H9 (cell line): ENCODE results near the gene MYCBPAP. TPM values are rescaled to one million over a fixed set of nuclear protein-coding genes. Genes with fewer than 3 reads are reported as not detected.

Experiments used
- DNase-seq: peaks from one replicate; pipeline ENCODE4 v3.0.0-alpha.2; 2017
- H2AFZ ChIP-seq: one replicate; pipeline ENCODE4 v1.6.1; 2013; ENCODE audit warnings: mild to moderate bottlenecking, low read length, control low read depth, moderate library complexity
- H2AK5ac ChIP-seq: 2 replicates; pipeline ENCODE4 v1.6.1; 2013; ENCODE audit warnings: low read length, control low read depth, mixed read lengths; ENCODE audit not compliant: insufficient read length
- H2BK120ac ChIP-seq: one replicate; pipeline ENCODE4 v1.6.1; 2013; ENCODE audit warnings: low read depth, mild to moderate bottlenecking, low read length, control low read depth, inconsistent platforms; ENCODE audit not compliant: poor library complexity, severe bottlenecking
- H2BK12ac ChIP-seq: 2 replicates; pipeline ENCODE4 v1.6.1; 2013; ENCODE audit warnings: low read length, control low read depth, mixed read lengths, low read depth; ENCODE audit not compliant: insufficient read length
- H2BK15ac ChIP-seq: 2 replicates; pipeline ENCODE4 v1.6.1; 2013; ENCODE audit warnings: low read depth, low read length, control low read depth
- H2BK20ac ChIP-seq: one replicate; pipeline ENCODE4 v1.6.1; 2013; ENCODE audit warnings: low read depth, mild to moderate bottlenecking, low read length, control low read depth, inconsistent platforms; ENCODE audit not compliant: poor library complexity, severe bottlenecking
- H2BK5ac ChIP-seq: 2 replicates; pipeline ENCODE4 v1.6.1; 2013; ENCODE audit warnings: low read length, control low read depth, mixed read lengths; ENCODE audit not compliant: insufficient read length
- H3K14ac ChIP-seq: 2 replicates; pipeline ENCODE4 v1.6.1; 2013; ENCODE audit warnings: low read length, control low read depth; ENCODE audit not compliant: insufficient read depth
- H3K18ac ChIP-seq: 2 replicates; pipeline ENCODE4 v1.6.1; 2013; ENCODE audit warnings: low read depth, mild to moderate bottlenecking, mixed read lengths, low read length, control low read depth; ENCODE audit not compliant: insufficient read length
- H3K23ac ChIP-seq: 2 replicates; pipeline ENCODE4 v1.6.1; 2013; ENCODE audit warnings: low read length, control low read depth, mixed read lengths, low read depth; ENCODE audit not compliant: insufficient read length
- H3K23me2 ChIP-seq: 2 replicates; pipeline ENCODE4 v1.6.1; 2013; ENCODE audit warnings: low read depth, mild to moderate bottlenecking, mixed read lengths, low read length, control low read depth; ENCODE audit not compliant: insufficient read length, poor library complexity, severe bottlenecking
- H3K27ac ChIP-seq: 2 replicates; pipeline ENCODE4 v1.5.1; 2013; ENCODE audit warnings: low read length, control low read depth, mixed read lengths, low read depth; ENCODE audit not compliant: insufficient read length
- H3K27me3 ChIP-seq: 2 replicates; pipeline ENCODE4 v1.6.1; 2013; ENCODE audit warnings: low read length, control low read depth, inconsistent platforms; ENCODE audit not compliant: insufficient read depth
- H3K4ac ChIP-seq: 2 replicates; pipeline ENCODE4 v1.6.1; 2013; ENCODE audit warnings: low read depth, mild to moderate bottlenecking, control low read depth, inconsistent platforms, low read length, moderate library complexity
- H3K4me1 ChIP-seq: 2 replicates; pipeline ENCODE4 v1.6.1; 2013; ENCODE audit warnings: low read length, control low read depth, inconsistent platforms; ENCODE audit not compliant: insufficient read depth
- H3K4me2 ChIP-seq: 2 replicates; pipeline ENCODE4 v1.6.1; 2013; ENCODE audit warnings: low read length, control low read depth, mixed read lengths; ENCODE audit not compliant: insufficient read length, insufficient read depth
- H3K56ac ChIP-seq: 2 replicates; pipeline ENCODE4 v1.6.1; 2013; ENCODE audit warnings: low read depth, mild to moderate bottlenecking, mixed read lengths, low read length, control low read depth; ENCODE audit not compliant: insufficient read length
- H3K79me1 ChIP-seq: 2 replicates; pipeline ENCODE4 v1.6.1; 2013; ENCODE audit warnings: low read depth, mild to moderate bottlenecking, moderate library complexity, low read length, control low read depth, inconsistent platforms; ENCODE audit not compliant: insufficient read depth, poor library complexity, severe bottlenecking
- H3K79me2 ChIP-seq: 2 replicates; pipeline ENCODE4 v1.6.1; 2013; ENCODE audit warnings: low read length, control low read depth, inconsistent platforms; ENCODE audit not compliant: insufficient read depth
- H3K9ac ChIP-seq: 2 replicates; pipeline ENCODE4 v1.6.1; 2013; ENCODE audit warnings: low read length, control low read depth, mixed read lengths; ENCODE audit not compliant: insufficient read length; ENCODE audit errors: extremely low read depth
- H3K9me3 ChIP-seq: one replicate; pipeline ENCODE4 v1.6.1; 2013; ENCODE audit warnings: low read depth, low read length, inconsistent platforms; ENCODE audit not compliant: control insufficient read depth
- H3T11ph ChIP-seq: one replicate; pipeline ENCODE4 v1.6.1; 2013; ENCODE audit warnings: mild to moderate bottlenecking, low read length, control low read depth, inconsistent platforms
- H4K20me1 ChIP-seq: one replicate; pipeline ENCODE4 v1.6.1; 2013; ENCODE audit not compliant: control insufficient read depth, insufficient read length, insufficient read depth
- H4K5ac ChIP-seq: 2 replicates; pipeline ENCODE4 v1.6.1; 2013; ENCODE audit warnings: low read depth, mild to moderate bottlenecking, mixed read lengths, low read length, control low read depth; ENCODE audit not compliant: insufficient read length
- H4K8ac ChIP-seq: replicated peaks from 2 replicates; pipeline ENCODE4 v1.6.1; 2013; ENCODE audit warnings: low read length, control low read depth, mixed read lengths, low read depth; ENCODE audit not compliant: insufficient read length
- H4K91ac ChIP-seq: 2 replicates; pipeline ENCODE4 v1.6.1; 2013; ENCODE audit warnings: low read depth, mild to moderate bottlenecking, moderate library complexity, mixed read lengths, low read length, control low read depth; ENCODE audit not compliant: insufficient read length
- H3K27ac Mint-ChIP-seq, 3 experiments: 2 replicates in 2 of 3; 3 replicates in 1 of 3; pipeline ENCODE4 v1.8.0; 2020 to 2021; ENCODE audit warnings: mixed read lengths in 3 of 3, mild to moderate bottlenecking in 1 of 3, moderate library complexity in 1 of 3
- H3K27me3 Mint-ChIP-seq: 2 replicates; pipeline ENCODE4 v1.8.0; 2021; ENCODE audit warnings: low read depth, mild to moderate bottlenecking, moderate library complexity, mixed read lengths
- H3K36me3 Mint-ChIP-seq, 3 experiments: 2 replicates in 2 of 3; 3 replicates in 1 of 3; pipeline ENCODE4 v1.8.0; 2020 to 2021; ENCODE audit warnings: low read depth in 3 of 3, mixed read lengths in 3 of 3; ENCODE audit not compliant: insufficient read depth in 1 of 3
- H3K4me1 Mint-ChIP-seq, 2 experiments: 2 replicates each; pipeline ENCODE4 v1.8.0; 2020; ENCODE audit warnings: mixed read lengths in 2 of 2
- H3K4me3 Mint-ChIP-seq, 2 experiments: 2 replicates in 1 of 2; 3 replicates in 1 of 2; pipeline ENCODE4 v1.8.0; 2020 to 2021; ENCODE audit warnings: mild to moderate bottlenecking in 2 of 2, mixed read lengths in 2 of 2, moderate library complexity in 1 of 2
- H3K9me3 Mint-ChIP-seq, 2 experiments: 2 replicates in 1 of 2; 3 replicates in 1 of 2; pipeline ENCODE4 v1.8.0; 2020; ENCODE audit warnings: mild to moderate bottlenecking in 2 of 2, mixed read lengths in 2 of 2, moderate library complexity in 1 of 2
- WGBS: extraction: QIAGEN DNeasy Blood & Tissue Kit; methylation state at CpG from one replicate; pipeline ENCODE4 v1.1.7; 2013; ENCODE audit warnings: missing lambda C conversion rate, low lambda C conversion rate, mixed read lengths; ENCODE audit not compliant: insufficient read length; ENCODE audit errors: extremely low coverage; 5-methylcytosine and 5-hydroxymethylcytosine counted together
- total RNA-seq: library from RNA; stranded (reverse); gene quantifications from 2 replicates; pipeline ENCODE4 v1.2.1, GENCODE V29; 2021
- TF ChIP-seq, protein P1 (sequence below): fragments of 200-600 bp; sonication (generic); conservative IDR thresholded peaks from 3 replicates; pipeline ENCODE4 v1.8.0; 2021; ENCODE audit warnings: antibody characterized with exemption, mild to moderate bottlenecking

Gene MYCBPAP
- total RNA-seq, 1 experiment from 2014 or later: 1.7 TPM

- Histone ChIP-seq H2BK12ac (no peak overlapping the region), H3K27ac (no peak overlapping the region), H2BK5ac (no peak overlapping the region), H3K79me1 (no peaks in the 10 kb centered on the region), H3K27me3 (no peaks in the 10 kb centered on the region; the same call in 1 of the 2 replicates), H3K4ac (no peak overlapping the region), H4K20me1 (no peaks in the 10 kb centered on the region), H2BK120ac (no peak overlapping the region), H3K14ac (no peak overlapping the region; the same call in 1 of the 2 replicates), H2BK15ac (no peak overlapping the region), H2AFZ (no peak overlapping the region), H3K4me1 (peaks cover 2% of the 10 kb centered on the region; the same call in 1 of the 2 replicates), H4K91ac (no peak overlapping the region), H2BK20ac (no peak overlapping the region), H3K18ac (no peak overlapping the region), H4K5ac (no peak overlapping the region), H3K23ac (no peak overlapping the region), H2AK5ac (no peak overlapping the region), H3K4me2 (no peak overlapping the region), H3K9ac (no peak overlapping the region), H3K23me2 (peaks cover 6% of the 10 kb centered on the region), H3K79me2 (no peaks in the 10 kb centered on the region), H3K9me3 (no peaks in the 10 kb centered on the region), H3K56ac (no peak overlapping the region), H4K8ac (no peak overlapping the region), H3T11ph (no peak overlapping the region)
- H3K4me1 Mint-ChIP-seq: peaks cover 22 to 28% of the 10 kb centered on the region in 2 experiments
- H3K27ac Mint-ChIP-seq: no peak overlapping the region; a peak in 1 of 7 replicates
- H3K27me3 Mint-ChIP-seq: peaks cover 32% of the 10 kb centered on the region
- no peak overlapping the region for H3K4me3 Mint-ChIP-seq
- no peaks in the 10 kb centered on the region for H3K9me3 Mint-ChIP-seq
- TF ChIP-seq, protein P1, sequence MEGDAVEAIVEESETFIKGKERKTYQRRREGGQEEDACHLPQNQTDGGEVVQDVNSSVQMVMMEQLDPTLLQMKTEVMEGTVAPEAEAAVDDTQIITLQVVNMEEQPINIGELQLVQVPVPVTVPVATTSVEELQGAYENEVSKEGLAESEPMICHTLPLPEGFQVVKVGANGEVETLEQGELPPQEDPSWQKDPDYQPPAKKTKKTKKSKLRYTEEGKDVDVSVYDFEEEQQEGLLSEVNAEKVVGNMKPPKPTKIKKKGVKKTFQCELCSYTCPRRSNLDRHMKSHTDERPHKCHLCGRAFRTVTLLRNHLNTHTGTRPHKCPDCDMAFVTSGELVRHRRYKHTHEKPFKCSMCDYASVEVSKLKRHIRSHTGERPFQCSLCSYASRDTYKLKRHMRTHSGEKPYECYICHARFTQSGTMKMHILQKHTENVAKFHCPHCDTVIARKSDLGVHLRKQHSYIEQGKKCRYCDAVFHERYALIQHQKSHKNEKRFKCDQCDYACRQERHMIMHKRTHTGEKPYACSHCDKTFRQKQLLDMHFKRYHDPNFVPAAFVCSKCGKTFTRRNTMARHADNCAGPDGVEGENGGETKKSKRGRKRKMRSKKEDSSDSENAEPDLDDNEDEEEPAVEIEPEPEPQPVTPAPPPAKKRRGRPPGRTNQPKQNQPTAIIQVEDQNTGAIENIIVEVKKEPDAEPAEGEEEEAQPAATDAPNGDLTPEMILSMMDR: no peak
- WGBS: no CpG with 5 or more reads among the region's 4 CpGs
- DNase-seq: no peak
- H3K36me3 Mint-ChIP-seq: no peaks in the 10 kb centered on the region
Measured at GRCh38 chr17:50527949-50528474, 19.8 kb downstream of the MYCBPAP start.
